Testis (tissue), 3 donors: ENCODE results near the gene CIBAR2. TPM values are rescaled to one million over a fixed set of nuclear protein-coding genes. Genes with fewer than 3 reads are reported as not detected.

Experiments
- DNase-seq: peaks from one replicate; pipeline ENCODE4 v3.0.0-alpha.2; 2019
- H3K27ac ChIP-seq, 2 donors: fragments of 200-600 bp; sonication (generic); one replicate each; pipeline ENCODE4 v1.5.1; 2019
- H3K27me3 ChIP-seq: fragments of 200-600 bp; sonication (generic); one replicate; pipeline ENCODE4 v1.5.1; 2019
- H3K36me3 ChIP-seq: fragments of 200-600 bp; sonication (generic); one replicate; pipeline ENCODE4 v1.5.1; 2017; ENCODE audit warnings: low read depth; ENCODE audit errors: missing control alignments
- H3K4me1 ChIP-seq: fragments of 200-600 bp; sonication (generic); one replicate; pipeline ENCODE4 v1.5.1; 2019
- H3K4me3 ChIP-seq, 2 donors: fragments of 200-600 bp; sonication (generic); one replicate each; pipeline ENCODE4 v1.5.1; 2017 to 2019
- H3K9me3 ChIP-seq: fragments of 200-600 bp; sonication (generic); one replicate; pipeline ENCODE4 v1.5.1; 2017
- POLR2A ChIP-seq: fragments of 450-650 bp; IDR thresholded peaks from one replicate; pipeline ENCODE4 v1.6.1; 2017; ENCODE audit warnings: antibody characterized with exemption, mild to moderate bottlenecking, moderate library complexity
- WGBS, 2 donors: methylation state at CpG; one replicate each; pipeline ENCODE4 v1.1.5; 2018; 5-methylcytosine and 5-hydroxymethylcytosine counted together
- intact Hi-C: fragments of 100-400 bp; cut with DNase I; formaldehyde crosslinking; loops from one replicate; pipeline ENCODE4 v1.15.1; 2023; ENCODE audit warnings: low total_unique reads
- polyA plus RNA-seq: library from polyadenylated mRNA; stranded (reverse); fragments of 350-450 nt; fragmentation: Illumina TruSeq; extraction: RNeasy Lipid Tissue Mini Kit (QIAGEN cat#74804); gene quantifications from one replicate; pipeline ENCODE4 v1.2.3, GENCODE V29; 2014; ENCODE audit warnings: low read depth, low replicate concordance; ENCODE audit not compliant: insufficient read depth
- total RNA-seq, 2 donors: library from RNA; depleted of rRNA; stranded (reverse); fragments of >200 nt; gene quantifications; one replicate each; pipeline ENCODE4 v1.2.3, GENCODE V29; 2016
- TF ChIP-seq, protein P1 (sequence below), 3 experiments: fragments of 450-650 bp in 2 of 3; fragments of 200-600 bp in 1 of 3; sonication (generic) in 1 of 3; IDR thresholded peaks; one replicate each; pipeline ENCODE4 v1.5.1; 2016 to 2019; ENCODE audit warnings: antibody characterized with exemption in 3 of 3, mild to moderate bottlenecking in 2 of 3, moderate library complexity in 1 of 3

Gene CIBAR2
- total and polyA plus RNA-seq, 3 donors from 2014 or later: 0.24 to 1.6 TPM; not detected in 1

DNA sequence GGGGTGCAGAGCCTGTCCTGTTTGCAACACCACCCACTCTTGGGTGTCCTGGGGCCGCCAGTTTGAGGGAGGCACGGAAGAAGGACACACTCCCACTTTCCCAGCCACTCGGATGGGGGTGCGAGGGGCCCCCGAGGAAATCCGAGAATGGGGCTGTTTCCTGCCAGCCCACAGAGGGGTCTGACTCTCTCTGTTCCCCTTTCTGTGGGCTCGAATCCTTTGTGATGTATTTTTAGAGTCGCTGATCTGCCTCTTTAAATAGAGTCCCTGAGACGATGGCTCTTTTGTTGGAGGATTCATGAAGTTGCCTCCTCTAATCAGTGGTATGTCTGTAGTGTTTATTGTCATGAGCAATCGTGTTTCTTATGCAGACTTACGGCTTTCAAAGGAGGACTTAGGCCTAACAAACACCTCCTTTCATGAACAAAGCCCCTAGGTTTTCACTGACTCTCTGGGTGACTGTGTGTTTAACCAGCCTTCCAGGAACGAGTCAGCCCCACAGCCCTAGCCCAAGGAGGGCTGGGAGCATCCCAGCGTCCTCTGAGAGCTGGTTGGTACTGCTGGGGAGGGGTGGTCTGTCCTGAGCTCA is 29.1 kb downstream of the CIBAR2 start:
- intact Hi-C loops: no loop called here
- no peak for DNase-seq
- no peak overlapping the region for H3K27ac ChIP-seq
- H3K4me1 ChIP-seq: no peaks in the 10 kb centered on the region
- TF ChIP-seq, protein P1, sequence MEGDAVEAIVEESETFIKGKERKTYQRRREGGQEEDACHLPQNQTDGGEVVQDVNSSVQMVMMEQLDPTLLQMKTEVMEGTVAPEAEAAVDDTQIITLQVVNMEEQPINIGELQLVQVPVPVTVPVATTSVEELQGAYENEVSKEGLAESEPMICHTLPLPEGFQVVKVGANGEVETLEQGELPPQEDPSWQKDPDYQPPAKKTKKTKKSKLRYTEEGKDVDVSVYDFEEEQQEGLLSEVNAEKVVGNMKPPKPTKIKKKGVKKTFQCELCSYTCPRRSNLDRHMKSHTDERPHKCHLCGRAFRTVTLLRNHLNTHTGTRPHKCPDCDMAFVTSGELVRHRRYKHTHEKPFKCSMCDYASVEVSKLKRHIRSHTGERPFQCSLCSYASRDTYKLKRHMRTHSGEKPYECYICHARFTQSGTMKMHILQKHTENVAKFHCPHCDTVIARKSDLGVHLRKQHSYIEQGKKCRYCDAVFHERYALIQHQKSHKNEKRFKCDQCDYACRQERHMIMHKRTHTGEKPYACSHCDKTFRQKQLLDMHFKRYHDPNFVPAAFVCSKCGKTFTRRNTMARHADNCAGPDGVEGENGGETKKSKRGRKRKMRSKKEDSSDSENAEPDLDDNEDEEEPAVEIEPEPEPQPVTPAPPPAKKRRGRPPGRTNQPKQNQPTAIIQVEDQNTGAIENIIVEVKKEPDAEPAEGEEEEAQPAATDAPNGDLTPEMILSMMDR (IDR thresholded peaks at IDR 0.05): no peak
- TF ChIP-seq POLR2A: no peak
- WGBS, 2 donors: 62 to 71% methylated on average over 12 to 13 of the region's 13 CpGs
- H3K36me3 ChIP-seq: no peaks in the 10 kb centered on the region
- H3K27me3 ChIP-seq: no peaks in the 10 kb centered on the region
- no peaks in the 10 kb centered on the region for H3K9me3 ChIP-seq
- no peak overlapping the region for H3K4me3 ChIP-seq

DNA sequence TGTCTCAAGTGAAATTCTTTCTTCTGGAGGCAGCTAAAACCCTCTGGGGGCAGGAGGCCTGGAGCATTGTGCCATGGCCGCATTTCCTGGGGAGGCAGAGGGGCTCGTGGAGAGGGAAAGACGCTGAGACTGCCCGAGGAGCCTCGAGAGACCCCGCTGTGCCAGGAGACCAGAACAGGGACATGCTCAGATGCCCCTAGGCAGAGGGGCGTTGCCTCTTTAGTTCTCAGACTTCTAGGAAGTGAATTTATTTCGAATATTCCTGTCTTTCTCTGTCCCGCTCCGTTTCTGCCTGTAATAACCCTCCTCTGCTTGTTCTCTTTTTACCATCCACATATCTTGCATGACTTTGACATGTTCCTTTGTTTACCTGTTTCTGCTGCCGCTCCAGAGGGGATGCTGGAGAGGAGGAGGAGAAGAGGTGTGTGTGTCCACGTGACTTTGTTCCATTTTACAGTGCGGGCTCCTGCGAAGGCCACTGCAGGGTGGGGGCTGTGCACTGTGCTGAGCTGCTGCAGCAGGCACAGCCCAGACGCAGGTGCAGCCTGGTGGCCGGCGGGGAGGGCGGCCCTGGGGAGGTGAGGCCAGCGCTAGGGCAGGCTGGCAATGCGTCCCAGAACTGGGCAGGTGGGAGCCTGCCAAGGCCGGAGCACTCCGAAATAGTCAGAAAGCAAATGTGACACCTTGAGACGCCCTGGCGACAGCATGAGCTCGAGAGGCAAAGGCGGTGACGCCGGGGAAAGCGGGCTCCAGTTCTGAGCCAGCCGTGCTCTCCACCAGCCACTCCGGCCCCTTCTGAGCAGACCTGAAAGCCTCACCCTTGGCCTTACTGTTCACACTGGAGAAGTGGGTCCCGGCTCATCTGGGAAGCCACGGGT is 29.9 kb downstream of the CIBAR2 start:
- no peak for DNase-seq
- TF ChIP-seq POLR2A: no peak
- H3K4me1 ChIP-seq: no peaks in the 10 kb centered on the region
- H3K36me3 ChIP-seq: no peaks in the 10 kb centered on the region
- no peak overlapping the region for H3K27ac ChIP-seq
- WGBS, 2 donors: 75 to 83% methylated on average over 22 to 33 of the region's 33 CpGs
- no peaks in the 10 kb centered on the region for H3K27me3 ChIP-seq
- H3K4me3 ChIP-seq: no peak overlapping the region
- no peaks in the 10 kb centered on the region for H3K9me3 ChIP-seq
- intact Hi-C loops: no loop called here

DNA sequence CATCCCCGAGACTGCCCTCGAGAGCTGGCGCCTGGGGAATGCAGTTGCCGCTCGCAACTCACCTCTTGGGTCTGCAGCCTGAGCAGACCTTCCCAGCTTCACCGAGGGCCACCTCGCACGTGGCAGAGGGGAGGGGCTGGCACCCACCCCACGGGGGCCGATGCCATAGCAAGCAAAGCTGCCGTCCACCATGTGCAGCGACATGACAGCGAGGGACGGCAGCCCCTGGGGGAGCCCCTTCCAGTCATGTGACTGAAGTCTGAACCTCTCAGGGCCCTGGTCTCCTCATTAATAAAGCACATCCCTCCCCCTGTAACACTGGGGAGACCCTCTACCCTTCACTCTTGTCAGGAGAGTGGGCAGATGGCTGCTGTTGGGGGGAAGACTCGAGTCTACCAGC is 30.5 kb downstream of the CIBAR2 start:
- Histone ChIP-seq H3K4me3 (no peak overlapping the region), H3K9me3 (no peaks in the 10 kb centered on the region), H3K36me3 (no peaks in the 10 kb centered on the region), H3K27me3 (no peaks in the 10 kb centered on the region), H3K4me1 (no peaks in the 10 kb centered on the region), H3K27ac (no peak overlapping the region)
- no peak for DNase-seq
- TF ChIP-seq, protein P1 (IDR thresholded peaks at IDR 0.05): no peak
- TF ChIP-seq POLR2A: no peak
- intact Hi-C loops: no loop called here
- 83 to 93% methylated on average over 1 to 15 of the region's 15 CpGs for WGBS, 2 donors

DNA sequence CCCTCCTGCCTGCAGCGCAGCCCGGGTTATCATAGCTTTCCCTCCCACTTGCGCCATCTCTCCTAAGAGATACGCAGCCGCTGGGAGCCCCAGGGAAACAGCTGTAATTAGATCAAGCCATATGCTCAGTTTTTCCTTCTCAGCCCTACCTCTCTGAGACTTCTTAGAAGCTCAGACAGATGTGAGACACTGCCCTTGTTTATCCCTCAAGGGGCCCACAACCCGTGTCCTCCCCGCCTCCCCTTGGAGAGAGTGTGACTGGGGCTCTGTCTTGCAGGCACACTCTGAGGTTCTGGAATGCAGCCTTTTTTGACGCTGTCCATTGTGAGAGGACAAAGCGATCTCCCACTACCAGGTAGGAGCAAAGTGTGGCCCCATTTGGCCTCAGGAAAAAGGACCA is 31.2 kb downstream of the CIBAR2 start:
- H3K4me1 ChIP-seq: no peaks in the 10 kb centered on the region
- no peaks in the 10 kb centered on the region for H3K27me3 ChIP-seq
- TF ChIP-seq POLR2A: no peak
- TF ChIP-seq, protein P1 (IDR thresholded peaks at IDR 0.05): no peak
- peak; percentile 49 for DNase-seq
- intact Hi-C loops: no loop called here
- H3K27ac ChIP-seq: no peak overlapping the region
- no peak overlapping the region for H3K4me3 ChIP-seq
- no peaks in the 10 kb centered on the region for H3K9me3 ChIP-seq
- H3K36me3 ChIP-seq: no peaks in the 10 kb centered on the region
- WGBS, 2 donors: 73 to 76% methylated on average over 9 of the region's 9 CpGs

DNA sequence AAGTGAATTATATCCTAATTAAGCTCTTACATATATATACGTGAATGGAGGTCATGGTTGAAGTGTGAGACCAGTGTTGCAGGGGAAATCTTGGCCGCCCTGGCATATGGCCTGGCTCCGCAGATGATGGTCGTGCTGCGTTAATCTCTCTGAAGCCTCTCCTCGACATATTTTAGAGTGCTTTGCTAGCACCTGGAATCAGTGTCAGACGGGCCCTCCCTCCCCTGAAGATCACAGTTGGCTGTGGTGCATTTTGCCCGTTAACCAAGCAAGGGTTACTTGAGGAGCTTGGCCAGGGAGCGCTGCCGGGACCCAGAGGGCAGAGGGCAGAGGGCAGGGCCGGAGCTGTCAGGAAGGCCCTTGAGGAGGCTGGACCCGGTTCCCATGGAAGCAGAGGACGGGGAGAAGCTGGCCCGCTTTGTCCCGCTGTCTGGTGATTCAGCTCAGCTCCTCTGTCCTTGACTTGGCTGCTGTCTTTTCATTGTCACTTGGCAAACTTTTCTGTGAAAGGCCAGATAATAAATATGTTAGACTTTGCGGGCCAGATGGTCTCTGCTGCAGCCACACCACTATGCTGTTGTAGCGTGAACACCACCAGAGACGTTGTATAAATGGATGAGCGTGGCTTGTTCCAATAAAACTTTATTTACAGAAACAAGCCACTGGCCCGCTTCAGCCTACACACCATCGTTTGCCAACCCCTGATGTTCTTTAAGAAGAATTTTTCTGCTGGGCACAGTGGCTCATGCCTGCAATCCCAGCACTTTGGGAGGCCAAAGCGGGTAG is 32.3 kb downstream of the CIBAR2 start:
- no peak for DNase-seq
- Histone ChIP-seq H3K4me1 (no peaks in the 10 kb centered on the region), H3K4me3 (no peak overlapping the region), H3K36me3 (no peaks in the 10 kb centered on the region), H3K27ac (no peak overlapping the region), H3K27me3 (no peaks in the 10 kb centered on the region), H3K9me3 (no peaks in the 10 kb centered on the region)
- WGBS, 2 donors: 78 to 84% methylated on average over 20 to 22 of the region's 22 CpGs
- intact Hi-C loops: no loop called here
- TF ChIP-seq, protein P1 (IDR thresholded peaks at IDR 0.05): no peak
- TF ChIP-seq POLR2A: no peak
